ENCODE measurements around the gene INPP4A.

INPP4A gene

DNA sequence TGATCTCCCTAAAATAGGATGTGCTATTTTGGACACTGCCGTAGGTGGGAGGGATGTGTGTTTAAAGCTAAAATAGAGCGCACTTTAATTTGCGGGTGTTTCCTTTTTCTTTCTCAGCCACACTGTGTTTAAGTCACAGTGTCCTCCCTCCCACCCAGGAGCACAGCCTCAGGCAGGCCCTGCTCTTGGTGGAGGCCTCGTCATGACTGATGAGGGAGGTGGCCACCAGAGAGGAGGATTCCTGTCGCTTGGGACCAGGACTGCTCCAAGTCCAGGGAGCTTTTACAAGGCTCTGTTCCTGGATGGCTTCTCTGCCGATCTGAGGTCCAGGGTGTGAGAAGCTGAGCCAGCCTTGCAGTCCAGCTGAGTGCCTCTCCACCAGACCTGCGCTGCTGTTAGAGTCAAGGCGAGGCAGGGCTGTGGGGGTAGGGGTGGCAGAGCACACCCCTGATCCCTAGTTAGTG, 33.5 kb downstream of the INPP4A start:
- FAIRE-seq, result no peak

DNA sequence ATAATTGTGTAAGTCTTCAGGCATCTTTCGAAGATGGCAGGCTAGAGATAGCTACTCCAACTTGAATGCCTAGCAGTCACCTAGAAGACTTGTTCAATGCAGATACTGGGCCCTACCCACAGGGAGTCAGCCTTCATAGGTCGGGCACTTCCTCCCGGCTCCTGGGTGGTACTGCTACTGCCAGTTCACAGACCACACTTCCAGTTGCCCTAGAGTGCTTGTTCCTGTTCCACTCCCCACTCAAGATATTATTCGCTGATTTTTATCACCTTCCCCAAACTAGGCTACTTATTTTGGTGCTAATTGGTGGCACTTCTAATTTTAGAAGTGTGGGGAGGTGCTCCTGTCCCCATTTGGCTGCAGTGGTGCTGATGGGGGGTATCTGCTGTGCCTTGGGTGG, 34.2 kb downstream of the INPP4A start:
- no peak for FAIRE-seq

DNA sequence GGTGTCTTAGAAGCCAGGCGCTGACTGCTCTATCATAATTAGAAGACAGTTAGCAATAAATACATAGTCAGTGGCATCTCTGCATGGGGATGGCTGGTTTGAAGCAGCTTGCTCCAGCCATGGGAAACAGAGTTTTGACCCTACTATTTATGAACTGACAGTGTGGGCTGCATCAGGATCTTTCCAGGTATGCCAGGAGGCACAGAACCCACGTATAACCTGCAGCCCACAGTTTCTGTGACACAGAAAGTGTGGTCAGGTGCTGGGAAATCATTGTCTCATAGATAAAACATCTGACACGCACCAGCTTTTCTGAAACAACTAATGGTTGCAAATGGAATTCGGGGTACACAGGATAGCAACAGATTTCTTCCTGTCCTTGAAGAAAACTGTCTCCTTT, 34.7 kb downstream of the INPP4A start:
- no peak for FAIRE-seq

DNA sequence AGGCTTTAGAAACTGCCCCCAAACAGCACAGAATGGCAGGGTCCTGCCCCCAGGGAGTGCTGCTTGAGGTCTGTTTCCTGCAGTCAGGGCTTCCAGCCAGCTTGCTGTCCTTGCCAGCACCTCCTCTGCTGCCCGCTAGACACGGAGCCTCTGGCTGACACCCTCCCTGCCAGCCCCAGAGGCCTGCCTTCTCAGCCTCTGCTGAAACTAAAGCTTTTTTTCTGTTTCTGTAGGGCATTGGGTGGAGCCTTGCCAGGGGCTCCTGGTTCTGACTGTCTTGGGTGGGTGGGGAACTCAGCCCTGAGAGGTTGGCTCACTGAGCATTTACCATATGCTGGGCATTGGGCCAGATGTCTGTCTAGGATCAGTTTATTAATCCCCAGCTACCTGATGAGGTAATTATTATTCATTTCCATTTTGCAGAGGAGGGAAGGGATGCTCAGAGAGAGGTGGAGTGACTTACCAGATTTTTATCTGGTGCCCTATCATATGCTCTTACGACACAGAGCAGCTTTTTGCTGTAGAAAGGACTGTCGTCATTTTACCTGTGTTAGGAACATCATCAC, 35.4 kb downstream of the INPP4A start:
- FAIRE-seq, result no peak

DNA sequence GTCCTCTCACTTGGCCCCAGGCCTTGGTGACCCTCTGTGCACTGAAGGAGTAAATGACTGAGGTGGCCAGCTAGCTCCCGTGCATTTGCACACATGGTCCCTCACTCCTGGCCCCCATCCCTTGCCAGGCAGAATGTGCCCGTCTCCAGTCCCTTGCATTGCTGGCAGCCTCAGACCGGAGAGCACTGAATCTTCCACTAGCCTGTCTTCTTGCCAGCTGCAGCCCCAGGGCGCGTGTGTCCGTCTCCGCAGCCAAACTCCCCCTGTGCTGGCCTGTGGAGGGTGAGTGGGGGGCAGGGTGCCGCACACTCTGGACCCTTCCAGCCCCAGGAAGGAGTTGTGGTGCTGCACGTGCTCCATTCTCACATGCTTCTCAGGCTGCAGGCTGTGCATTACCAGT, 35.9 kb downstream of the INPP4A start:
- no peak for FAIRE-seq

DNA sequence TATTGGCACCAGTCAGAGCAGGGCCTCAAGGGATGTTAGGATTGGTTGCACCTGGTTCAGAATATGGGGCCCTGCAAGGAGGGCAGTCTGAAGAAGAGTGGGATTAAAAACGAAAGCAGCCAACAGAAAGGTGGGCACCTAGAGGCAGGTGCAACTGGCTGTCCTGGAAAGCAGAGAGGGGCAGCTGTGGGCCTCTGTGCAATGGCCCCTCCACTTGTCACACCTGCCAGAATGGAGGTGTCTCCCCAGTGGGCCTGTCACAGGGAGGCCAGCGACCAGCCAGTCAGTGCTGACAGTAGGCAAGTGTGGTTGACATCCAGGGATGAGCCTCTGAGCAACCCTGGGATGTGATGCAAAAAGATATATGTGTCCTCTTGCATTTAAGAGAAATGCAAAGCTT, 37.7 kb downstream of the INPP4A start:
- FAIRE-seq, result no peak

DNA sequence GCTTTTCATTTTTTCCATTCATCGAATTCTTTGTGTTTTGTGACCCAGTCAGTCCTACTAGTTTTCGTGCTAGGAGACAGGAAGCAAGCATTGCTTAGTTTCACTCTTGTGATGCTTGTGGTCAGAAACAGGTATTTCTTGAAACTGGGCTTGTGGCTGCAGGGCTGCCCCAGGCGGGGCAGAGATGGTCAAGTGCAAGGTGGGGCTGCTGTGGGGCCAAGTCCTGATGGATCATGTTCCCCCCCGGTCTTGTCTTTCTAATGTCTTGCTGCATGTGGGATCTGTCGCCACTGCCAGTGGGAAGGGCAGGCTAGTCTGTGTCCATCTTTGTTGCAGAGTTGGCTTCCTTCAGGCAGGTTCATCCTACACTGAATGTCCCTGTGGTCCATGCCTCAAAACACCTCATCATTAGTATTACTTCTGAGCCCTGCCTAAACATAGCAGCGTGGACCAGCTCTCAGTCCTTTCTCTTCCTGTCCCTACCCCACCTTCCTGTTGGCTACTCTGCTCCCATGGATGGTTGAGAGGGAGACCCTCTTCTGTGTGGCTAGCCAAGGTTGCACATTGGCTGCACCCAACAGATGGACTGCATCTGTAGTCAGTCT, 38.7 kb downstream of the INPP4A start:
- FAIRE-seq, result no peak

DNA sequence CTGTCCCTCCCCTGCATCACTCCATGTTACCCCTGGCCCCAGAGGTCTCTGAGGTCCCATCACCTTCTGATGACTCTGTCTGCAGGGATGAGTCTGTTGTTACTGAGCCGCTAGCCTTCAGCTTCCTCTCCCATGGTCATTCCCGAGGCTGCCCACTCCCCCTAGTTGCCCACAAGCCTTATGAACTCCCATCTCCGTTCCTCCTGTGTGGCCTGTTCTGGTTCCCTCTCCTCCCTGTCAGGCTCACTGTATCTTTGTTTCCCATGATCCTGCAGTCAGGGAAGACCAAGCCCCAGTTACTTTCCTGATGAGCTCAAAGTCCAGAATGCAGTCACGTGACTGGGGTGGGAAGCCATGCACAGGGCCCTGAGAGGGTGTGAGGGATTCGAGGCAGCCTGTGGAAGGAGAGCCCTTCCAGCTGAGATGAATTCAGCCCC, 39.5 kb downstream of the INPP4A start:
- no peak for FAIRE-seq

DNA sequence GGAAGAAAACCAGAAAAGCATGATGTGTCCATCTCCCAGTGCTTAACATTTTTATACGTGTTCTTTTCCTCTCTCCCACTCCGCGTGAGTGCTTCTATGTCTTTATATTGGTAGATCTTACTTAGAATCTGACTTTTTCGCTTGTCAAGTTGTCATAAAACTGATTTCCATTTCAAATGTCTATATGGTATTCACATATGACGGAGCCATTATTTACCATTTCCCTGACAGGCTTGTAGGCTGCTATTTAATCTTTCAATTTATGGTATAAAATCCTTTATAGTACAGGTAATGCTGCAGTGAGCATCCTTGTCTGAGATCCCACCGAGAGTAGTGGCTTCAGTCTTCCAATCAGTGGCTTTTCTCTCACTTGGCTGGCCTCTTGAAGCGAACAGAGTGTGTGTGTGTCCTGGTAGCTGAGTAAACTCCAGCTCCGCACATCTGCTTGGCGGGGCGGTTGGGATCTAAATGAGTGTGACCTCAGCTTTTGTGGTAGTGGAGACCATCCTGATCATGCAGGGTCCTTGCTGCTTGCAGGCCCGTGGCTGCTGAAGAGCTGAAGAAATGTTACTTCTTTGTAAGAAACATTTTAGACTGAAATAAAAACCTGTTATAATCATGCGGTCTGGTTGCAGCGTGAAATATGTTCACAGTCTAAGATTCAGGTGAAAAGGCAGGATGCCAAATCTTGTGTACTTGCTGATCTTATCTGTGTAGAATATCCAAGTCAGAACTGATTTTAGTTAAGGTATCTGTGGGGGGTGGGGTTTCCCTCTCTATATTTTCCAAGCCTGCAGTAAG, 40.2 kb downstream of the INPP4A start:
- FAIRE-seq, result no peak

DNA sequence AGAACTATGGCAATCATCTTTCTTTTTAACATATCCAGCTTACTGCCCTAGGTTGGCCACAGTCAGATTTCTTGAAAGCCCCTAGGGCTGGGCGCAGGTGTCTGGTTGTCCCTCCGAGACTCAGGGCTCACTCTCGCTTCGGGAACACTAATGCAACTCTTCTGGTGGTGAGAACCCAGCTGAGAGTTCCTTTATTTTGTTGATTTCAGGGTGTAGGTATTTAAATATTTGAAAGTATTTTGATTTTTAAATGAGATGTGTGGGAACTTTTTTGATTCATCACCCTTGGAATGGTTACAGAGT, 40.7 kb downstream of the INPP4A start:
- no peak for FAIRE-seq

DNA sequence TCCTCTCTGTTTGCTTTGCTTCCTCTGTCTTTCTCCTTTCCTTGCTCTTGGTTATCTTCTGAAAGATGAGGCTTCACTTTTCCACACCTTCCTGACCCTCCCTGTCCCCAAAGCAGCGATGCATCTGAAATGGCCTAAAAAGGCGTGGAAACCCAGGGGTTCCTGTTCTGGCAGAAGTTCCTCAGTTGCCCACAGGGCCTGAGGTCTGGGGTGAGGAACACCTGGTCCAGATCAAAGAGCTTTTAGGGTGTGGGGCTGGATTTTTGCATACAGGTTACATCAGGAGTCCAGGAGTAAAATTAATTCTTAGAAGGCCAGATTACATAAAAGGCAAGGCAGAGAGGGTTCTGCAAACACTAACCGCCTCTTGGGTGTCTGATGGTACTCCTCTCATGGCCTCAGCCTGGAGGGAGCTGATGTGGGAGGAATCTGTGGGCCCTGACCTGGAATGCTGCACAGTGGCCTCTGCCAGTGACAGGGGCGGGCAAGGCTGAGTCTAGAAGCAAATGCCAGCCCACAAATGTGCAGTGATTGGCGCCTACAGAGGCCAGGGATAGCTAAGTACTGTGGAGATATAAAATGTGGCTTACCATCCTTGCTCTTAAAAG, 41.8 kb downstream of the INPP4A start:
- FAIRE-seq, result no peak

DNA sequence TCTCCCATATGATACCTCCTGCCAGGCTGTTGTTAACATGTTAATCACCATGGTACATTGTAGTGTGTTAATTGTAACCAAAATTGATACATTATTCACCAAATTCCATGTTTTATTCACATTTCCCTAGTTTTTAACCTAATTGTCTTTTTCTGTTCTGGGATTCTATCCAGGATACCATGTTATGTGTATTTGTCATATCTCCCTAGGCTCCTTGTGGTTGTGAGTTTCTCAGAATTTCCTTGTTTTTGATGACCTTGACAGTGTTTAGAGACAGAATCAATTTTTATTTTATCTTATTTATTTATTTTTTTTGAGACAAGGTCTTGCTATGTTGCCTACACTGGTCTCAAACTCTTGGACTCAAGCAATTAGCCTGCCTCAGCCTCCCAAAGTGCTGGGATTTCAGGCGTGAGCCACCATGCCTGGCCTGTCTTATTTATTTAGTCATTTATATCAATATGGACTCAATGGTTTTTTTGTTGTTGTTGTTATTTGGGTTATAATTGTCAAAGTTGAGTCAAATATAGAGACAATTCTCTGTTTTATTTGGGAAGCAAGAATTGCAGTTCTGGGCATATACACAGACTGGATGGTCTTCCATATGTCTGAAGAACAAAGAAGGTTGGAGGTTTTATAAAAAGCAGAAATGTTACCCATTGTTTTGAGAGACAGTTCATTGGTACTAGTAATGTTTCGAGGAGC, 42.6 kb downstream of the INPP4A start:
- FAIRE-seq, result no peak

DNA sequence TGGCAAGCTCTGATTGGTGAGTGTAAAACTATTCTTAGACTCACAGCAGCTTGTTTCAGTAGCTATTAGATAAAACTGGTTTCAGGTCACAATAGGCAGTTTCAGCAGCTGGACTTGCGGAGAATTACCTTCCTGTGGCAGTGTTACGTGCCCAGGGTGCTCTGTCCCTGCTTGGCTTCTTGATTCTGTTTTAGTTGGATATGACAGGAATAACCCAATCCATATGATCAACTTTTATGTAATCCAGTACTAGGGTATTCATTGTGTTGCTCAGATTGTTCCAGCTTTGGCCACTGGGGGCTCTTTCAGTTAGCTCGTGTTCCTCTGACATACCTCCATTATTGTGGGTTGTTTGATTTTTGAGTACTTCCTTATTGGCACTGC, 43.1 kb downstream of the INPP4A start:
- FAIRE-seq, result no peak

DNA sequence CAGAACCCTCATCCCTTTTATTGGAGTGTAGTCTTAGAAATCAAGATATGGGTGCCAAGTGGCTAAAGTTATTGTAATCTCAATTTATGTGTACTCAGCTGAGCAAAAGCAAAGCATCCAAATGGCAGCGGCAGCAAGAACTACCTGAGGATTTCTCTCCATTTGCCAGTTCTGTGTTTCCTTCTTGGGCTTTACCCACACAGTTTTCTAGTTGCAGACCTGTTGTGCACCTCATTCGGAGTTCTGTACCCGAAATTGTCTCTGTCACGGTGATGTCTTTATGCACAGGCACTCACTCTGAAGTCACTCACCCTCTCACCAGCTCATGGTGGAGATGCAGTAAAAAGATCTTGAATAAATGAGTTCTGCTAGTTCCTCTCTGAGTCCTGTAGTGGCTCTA, 43.6 kb downstream of the INPP4A start:
- no peak for FAIRE-seq

DNA sequence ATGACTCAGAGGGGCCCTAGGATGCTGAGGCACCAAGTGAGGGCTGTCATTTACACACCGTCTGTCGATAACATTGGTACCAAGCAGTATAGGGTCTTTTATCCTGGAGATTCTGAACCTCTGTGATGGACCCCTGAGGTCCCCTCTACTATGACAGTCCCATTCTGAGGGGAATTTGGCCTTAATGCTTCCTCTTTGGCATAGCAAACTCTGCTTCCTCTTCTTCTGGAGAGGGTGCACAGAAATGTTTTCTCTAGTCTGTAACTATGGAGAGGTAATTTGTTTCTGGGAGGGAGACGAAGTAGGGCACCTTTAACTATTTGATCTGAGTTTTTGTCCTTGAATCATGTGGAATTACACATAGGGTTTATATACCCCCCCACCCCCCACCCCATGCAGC, 44.8 kb downstream of the INPP4A start:
- FAIRE-seq, result no peak

DNA sequence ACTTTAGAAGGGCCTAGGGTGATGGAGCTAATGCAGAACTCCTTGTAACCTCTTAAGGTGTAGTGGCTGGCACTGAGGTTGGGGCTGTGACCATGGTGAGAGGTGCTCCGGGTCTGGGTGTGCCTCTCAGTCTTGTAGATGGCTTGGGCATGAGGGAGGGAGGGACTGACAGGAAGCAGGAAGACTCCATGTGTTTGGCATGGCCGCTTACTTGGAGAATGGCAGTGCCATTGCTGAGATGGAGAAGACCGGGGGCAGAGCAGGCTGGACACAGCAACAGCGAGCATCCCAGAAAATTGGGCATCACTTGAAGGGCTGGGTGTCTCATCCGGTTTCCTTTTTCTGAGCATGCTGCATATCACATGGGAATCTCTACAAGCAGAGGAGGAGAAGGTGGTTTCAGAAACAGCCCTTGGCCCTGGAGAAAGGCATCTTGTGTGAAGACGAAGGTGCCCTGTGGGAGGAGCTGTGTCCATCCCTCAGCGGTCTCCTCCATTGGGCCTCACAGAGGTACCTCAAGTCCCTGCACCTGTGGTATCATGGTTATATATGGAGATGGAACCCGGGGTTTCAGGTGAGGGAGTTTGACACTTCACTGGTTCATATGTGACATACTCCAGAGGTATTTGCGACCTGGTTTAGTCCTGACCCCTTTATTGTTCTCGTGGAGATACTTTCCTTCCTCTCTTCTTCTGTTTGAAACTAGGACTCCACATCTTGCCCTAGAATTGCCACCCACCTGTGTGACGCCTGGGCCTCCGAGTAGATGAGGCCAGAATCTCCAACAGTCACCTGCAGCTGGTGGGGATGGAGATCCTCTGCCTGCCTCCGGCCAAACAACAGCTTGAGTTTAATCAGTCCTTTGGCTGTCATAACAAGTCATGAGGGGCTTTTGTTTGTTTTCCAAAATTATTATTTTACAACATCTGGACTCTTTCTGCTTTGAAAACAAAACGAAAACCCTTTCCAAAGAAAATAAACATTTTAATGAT, 45.6 kb downstream of the INPP4A start:
- no peak for FAIRE-seq

DNA sequence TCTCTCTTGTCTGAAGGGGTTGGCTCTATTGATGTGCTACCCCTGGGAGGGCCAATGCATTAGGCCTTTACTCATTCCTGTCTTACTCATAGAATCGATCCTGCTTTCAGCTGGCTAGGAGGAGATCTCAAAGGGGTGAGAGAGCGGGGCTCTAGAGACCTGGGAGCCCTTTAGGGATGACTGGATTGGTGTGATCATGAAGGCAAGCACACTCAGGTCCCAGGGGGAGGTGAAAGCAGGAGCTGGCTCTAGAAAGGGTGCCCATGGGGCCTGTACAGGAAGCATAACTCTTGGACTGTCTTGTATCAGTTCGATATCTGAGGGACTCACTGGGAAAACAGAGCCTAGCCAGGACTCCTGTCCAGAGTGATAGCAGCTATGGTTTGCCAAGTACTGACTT, 47.8 kb downstream of the INPP4A start:
- FAIRE-seq, result no peak

DNA sequence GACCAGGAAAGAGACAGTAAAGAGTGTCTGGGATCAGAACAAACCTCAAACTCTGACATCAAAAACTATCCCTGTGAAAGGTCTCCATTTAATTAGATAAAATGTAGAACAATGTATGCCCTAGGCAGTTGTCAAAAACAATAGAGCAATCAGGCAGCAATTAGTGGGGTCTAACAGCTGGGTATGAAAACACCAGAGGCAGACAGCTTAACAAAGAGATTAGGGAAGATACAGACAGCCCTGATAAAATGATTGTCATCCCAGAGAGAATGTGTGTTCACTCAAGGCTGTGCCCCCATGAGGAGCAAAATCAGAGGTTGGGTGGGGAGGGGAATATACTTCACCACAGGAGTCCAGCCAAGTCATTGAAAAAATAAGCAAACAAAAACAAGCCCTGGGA, 50.0 kb downstream of the INPP4A start:
- no peak for FAIRE-seq

DNA sequence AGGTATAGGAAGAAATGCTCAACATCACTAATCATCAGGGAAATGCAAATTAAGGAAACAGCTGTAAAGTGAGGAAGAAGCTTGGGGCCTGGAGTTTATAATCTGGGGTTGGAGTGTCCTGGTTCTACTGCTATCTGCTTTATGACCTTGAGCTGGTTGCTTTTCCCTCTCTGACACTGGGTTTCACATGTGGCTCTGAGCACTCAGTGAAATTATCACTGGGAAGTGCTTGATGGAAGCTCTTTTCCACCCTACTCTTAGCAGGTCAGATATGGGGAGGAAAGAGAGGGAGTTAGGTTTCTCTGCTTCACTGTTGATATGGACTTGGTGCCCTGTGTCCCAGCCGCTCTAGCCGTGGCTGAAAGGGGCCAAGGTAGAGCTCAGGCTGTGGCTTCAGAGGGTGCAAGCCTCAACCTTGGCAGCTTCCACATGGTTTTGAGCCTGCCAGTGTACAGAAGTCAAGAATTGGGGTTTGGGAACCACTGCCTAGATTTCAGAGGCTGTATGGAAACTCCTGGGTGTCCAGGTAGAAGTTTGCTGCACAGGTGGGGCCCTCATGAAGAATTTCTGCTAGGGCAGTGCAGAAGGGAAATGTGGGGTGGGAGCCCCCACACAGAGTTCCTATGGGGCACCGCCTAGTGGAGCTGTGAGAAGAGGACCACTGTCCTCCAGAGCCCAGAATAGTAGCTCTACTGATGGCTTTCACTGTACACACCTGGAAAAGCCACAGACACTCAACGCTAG, 52.3 kb downstream of the INPP4A start:
- no peak for FAIRE-seq

DNA sequence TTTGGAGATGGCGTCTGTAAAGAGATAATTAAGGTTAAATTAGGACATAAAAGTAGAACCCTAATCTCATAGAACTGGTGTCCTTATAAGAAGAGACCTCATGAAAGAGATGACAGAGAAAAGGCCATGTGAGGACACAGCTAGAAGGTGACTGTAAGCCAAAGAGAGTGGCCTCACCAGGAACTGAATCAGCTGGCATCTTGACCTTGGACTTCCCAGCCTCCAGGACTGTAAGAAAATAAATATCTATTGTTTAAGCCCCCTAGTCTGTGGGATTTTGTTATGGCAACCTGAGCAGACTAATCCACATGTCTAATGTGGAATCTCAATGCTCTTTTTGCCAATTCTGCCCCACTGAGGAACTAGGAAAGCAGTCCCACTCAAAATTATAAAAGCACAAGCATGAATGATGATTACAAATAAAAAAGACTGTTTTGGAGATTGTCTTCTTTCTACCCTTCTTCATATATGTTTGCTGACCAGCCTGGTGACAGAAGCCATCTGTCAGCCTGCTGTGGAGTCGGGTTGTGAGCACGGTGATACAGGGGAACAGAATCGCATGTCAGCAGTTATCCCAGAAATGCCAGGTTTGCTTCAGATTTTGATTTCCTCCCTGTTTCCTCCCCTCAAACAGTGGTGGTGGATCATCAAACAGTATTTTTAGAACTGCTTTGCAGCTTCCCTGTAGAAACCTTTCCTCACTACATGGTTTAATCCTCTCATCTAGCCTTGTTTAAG, 54.2 kb downstream of the INPP4A start:
- no peak for FAIRE-seq

DNA sequence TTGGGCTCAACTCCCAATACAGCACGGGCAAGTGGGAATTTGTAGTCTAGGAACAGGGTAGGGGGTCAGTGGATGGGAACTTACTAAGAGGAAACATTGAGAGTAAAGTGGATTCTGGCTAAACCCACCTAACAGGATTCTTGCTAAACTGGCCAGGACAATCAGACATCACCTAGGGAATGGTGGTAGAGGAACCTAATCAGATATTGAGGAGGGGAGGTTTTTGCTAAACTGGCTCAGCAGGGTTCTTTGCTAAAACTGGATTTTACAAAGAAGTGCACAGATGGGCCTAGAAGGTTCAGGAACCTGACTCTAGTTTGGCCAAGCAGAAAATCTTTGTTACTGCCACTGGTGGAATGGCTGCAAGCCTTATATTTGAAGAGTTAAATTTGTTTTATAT, 55.9 kb downstream of the INPP4A start:
- FAIRE-seq, result no peak

Data from G401.6 (cell line).